Measurements from ENCODE around the gene PIRT.
"Not testable (repeated sequence)": the region's sequence is repeated elsewhere in the genome, so short reads cannot be mapped to it uniquely, and the experiment has no call there.

PIRT gene

GRCh38 chr17:10837921-10838320 is at the start of gene PIRT:
Gene PIRT (minus strand): TSS chr17:10838087. CDS start chr17:10825645, 12,442 bp downstream.
- intact Hi-C loops (cut with DNase I) = no loop called here

GRCh38 chr17:10881959-10882358 is 44.1 kb upstream of the PIRT start:
- intact Hi-C loops (cut with DNase I) = no loop called here
- no peak for DNase-seq

More at GRCh38 chr17:10837921-10838320, at the start of gene PIRT:
- DNase-seq = no peak

GRCh38 chr17:10879190-10879836 is 41.4 kb upstream of the PIRT start:
- DNase-seq = peak; percentile 30 to 92 (median 52)
- intact Hi-C loops (cut with DNase I) = loop anchor here (5.0 kb wide), 3 partner anchors 863 to 1108 kb away; no protein-coding TSS in a partner anchor

GRCh38 chr17:10875984-10876555 is 38.2 kb upstream of the PIRT start:
- intact Hi-C loops (cut with DNase I) = loop anchor here (1.0 to 5.0 kb wide), 6 partner anchors 264 to 1111 kb away; no protein-coding TSS in a partner anchor
- peak in 9 of 10 donors; percentile 31 to 92 (median 60) for DNase-seq

GRCh38 chr17:10875430-10875851 is 37.6 kb upstream of the PIRT start:
- intact Hi-C loops (cut with DNase I) = loop anchor here (1.0 to 5.0 kb wide), 4 partner anchors 265 to 1112 kb away; no protein-coding TSS in a partner anchor
- peak in 9 of 10 donors; percentile 9 to 86 (median 31) for DNase-seq

GRCh38 chr17:10871914-10872313 is 34.0 kb upstream of the PIRT start:
- peak in 7 of 10 donors; percentile 15 to 88 (median 46) for DNase-seq
- intact Hi-C loops (cut with DNase I) = no loop called here

- no peak for DNase-seq
- intact Hi-C loops (cut with DNase I) = no loop called here
Observed at GRCh38 chr17:10870336-10871050, 32.6 kb upstream of the PIRT start.

GRCh38 chr17:10868744-10869143 is 30.9 kb upstream of the PIRT start:
- intact Hi-C loops (cut with DNase I); DNase-seq: not testable (repeated sequence)

- intact Hi-C loops (cut with DNase I) = no loop called here
- DNase-seq = no peak
Observed at GRCh38 chr17:10859051-10859450, 21.2 kb upstream of the PIRT start.

GRCh38 chr17:10857976-10858375 is 20.1 kb upstream of the PIRT start:
- no peak for DNase-seq

GRCh38 chr17:10846636-10847035 is 8.7 kb upstream of the PIRT start:
- intact Hi-C loops (cut with DNase I) = loop anchor here (5.0 kb wide), 1 partner anchor 199 kb away; no protein-coding TSS in a partner anchor
- DNase-seq = peak in 1 of 10 donors; percentile 46

More at GRCh38 chr17:10857976-10858375, 20.1 kb upstream of the PIRT start:
- intact Hi-C loops (cut with DNase I) = no loop called here

GRCh38 chr17:10845388-10845751 is 7.5 kb upstream of the PIRT start:
- no peak for DNase-seq
- intact Hi-C loops (cut with DNase I) = loop anchor here (2.0 to 5.0 kb wide), 2 partner anchors 109 to 198 kb away; no protein-coding TSS in a partner anchor

- peak; percentile 44 to 94 (median 66) for DNase-seq
- intact Hi-C loops (cut with DNase I) = loop anchor here (2.0 to 5.0 kb wide), 2 partner anchors 108 to 198 kb away; no protein-coding TSS in a partner anchor
Observed at GRCh38 chr17:10844621-10845387, 6.9 kb upstream of the PIRT start.

- no peak for DNase-seq
- intact Hi-C loops (cut with DNase I) = loop anchor here (2.0 kb wide), 1 partner anchor 107 kb away; no protein-coding TSS in a partner anchor
Observed at GRCh38 chr17:10843811-10844210, 5.9 kb upstream of the PIRT start.

- intact Hi-C loops (cut with DNase I) = no loop called here
- peak in 7 of 10 donors; percentile 30 to 87 (median 47) for DNase-seq
Observed at GRCh38 chr17:10842658-10843057, 4.8 kb upstream of the PIRT start.

GRCh38 chr17:10838682-10839081 is 795 bp upstream of the PIRT start:
- no peak for DNase-seq
- intact Hi-C loops (cut with DNase I) = no loop called here

GRCh38 chr17:10836966-10837590 is 809 bp downstream of the PIRT start:
- intact Hi-C loops (cut with DNase I) = no loop called here
- DNase-seq = peak in 1 of 10 donors; percentile 57

GRCh38 chr17:10836145-10836544 is 1.7 kb downstream of the PIRT start:
- DNase-seq = no peak
- intact Hi-C loops (cut with DNase I) = no loop called here

GRCh38 chr17:10831696-10832095 is 6.2 kb downstream of the PIRT start:
- DNase-seq = no peak
- intact Hi-C loops (cut with DNase I) = no loop called here

Measured in posterior cingulate gyrus (tissue), 11 donors.